Measurements from ENCODE around the gene NHLRC4.

The NHLRC4 gene

DNA sequence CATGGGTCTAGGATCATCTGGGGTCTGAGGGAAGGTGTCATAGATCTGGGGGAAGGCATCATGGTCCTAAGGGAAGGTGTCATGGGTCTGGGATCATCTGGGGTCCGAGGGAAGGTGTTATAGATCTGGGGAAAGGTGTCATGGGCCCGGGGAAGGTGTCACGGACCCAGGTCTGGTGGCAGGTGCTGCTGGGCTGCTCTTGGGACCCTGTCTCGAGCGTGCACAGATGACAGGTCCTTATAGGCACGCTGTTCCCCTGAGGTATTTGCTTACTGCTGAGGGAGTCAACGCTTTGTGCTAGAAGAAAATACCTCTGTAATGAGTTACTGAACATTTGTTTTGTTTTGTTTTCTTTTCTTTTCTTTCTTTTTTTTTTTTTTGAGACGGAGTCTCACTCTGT is 24.4 kb downstream of the NHLRC4 start:
- no peak for ATAC-seq
- TF ChIP-seq SNAI2 (CRISPR knock-in tag; IDR thresholded peaks at IDR 0.05) = no peak
- TF ChIP-seq, protein P1, sequence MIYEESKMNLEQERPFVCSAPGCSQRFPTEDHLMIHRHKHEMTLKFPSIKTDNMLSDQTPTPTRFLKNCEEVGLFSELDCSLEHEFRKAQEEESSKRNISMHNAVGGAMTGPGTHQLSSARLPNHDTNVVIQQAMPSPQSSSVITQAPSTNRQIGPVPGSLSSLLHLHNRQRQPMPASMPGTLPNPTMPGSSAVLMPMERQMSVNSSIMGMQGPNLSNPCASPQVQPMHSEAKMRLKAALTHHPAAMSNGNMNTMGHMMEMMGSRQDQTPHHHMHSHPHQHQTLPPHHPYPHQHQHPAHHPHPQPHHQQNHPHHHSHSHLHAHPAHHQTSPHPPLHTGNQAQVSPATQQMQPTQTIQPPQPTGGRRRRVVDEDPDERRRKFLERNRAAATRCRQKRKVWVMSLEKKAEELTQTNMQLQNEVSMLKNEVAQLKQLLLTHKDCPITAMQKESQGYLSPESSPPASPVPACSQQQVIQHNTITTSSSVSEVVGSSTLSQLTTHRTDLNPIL (CRISPR knock-in tag; IDR thresholded peaks at IDR 0.05; ENCODE audit: low read depth) = no peak
- TF ChIP-seq ZNF8 (CRISPR knock-in tag; IDR thresholded peaks at IDR 0.05) = no peak
- no peak for TF ChIP-seq GLIS3 (CRISPR knock-in tag; IDR thresholded peaks at IDR 0.05)
- no peak for TF ChIP-seq ZC3H10 (CRISPR knock-in tag; IDR thresholded peaks at IDR 0.05)
- TF ChIP-seq, protein P2, sequence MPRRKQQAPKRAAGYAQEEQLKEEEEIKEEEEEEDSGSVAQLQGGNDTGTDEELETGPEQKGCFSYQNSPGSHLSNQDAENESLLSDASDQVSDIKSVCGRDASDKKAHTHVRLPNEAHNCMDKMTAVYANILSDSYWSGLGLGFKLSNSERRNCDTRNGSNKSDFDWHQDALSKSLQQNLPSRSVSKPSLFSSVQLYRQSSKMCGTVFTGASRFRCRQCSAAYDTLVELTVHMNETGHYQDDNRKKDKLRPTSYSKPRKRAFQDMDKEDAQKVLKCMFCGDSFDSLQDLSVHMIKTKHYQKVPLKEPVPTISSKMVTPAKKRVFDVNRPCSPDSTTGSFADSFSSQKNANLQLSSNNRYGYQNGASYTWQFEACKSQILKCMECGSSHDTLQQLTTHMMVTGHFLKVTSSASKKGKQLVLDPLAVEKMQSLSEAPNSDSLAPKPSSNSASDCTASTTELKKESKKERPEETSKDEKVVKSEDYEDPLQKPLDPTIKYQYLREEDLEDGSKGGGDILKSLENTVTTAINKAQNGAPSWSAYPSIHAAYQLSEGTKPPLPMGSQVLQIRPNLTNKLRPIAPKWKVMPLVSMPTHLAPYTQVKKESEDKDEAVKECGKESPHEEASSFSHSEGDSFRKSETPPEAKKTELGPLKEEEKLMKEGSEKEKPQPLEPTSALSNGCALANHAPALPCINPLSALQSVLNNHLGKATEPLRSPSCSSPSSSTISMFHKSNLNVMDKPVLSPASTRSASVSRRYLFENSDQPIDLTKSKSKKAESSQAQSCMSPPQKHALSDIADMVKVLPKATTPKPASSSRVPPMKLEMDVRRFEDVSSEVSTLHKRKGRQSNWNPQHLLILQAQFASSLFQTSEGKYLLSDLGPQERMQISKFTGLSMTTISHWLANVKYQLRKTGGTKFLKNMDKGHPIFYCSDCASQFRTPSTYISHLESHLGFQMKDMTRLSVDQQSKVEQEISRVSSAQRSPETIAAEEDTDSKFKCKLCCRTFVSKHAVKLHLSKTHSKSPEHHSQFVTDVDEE (CRISPR knock-in tag; IDR thresholded peaks at IDR 0.05) = no peak

DNA sequence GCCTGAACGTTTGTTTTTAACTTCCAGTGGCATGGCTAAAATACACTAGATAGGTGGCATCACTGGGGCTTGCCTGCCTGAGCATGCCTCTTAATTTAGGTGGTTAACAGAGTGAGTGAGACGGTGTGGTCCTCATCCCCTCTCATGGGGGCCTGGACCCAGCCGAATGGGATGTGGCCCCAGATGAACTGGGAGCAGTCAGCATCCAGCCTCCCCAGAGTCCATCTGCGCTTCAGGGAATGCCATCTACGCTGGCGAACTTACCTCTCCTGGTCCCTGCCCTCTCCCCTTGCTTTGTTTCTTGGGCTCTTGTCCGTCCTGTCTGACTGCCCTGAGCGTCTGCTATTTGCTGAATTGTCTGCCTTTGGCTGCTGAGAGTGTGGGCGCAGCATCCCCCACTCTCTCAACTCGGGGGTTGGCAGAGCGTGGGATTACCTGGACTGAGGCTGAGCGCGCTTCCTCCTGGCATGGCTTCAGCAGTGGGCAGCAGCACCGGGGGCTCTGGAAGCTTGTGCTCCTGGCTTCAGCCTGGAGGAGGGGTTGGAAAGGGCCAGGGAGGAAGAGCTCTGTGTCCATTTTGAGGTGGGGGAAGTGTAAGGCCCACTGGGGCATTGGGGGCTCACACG is 25.2 kb downstream of the NHLRC4 start:
- TF ChIP-seq OSR1 (CRISPR knock-in tag; IDR thresholded peaks at IDR 0.05) (no peak), RARB (CRISPR knock-in tag; IDR thresholded peaks at IDR 0.05) (no peak), ZNF565 (CRISPR knock-in tag; conservative IDR thresholded peaks at IDR 0.05; ENCODE audit: low read depth) (no peak), ZFP30 (CRISPR knock-in tag; IDR thresholded peaks at IDR 0.05) (no peak)
- TF ChIP-seq, protein P3, sequence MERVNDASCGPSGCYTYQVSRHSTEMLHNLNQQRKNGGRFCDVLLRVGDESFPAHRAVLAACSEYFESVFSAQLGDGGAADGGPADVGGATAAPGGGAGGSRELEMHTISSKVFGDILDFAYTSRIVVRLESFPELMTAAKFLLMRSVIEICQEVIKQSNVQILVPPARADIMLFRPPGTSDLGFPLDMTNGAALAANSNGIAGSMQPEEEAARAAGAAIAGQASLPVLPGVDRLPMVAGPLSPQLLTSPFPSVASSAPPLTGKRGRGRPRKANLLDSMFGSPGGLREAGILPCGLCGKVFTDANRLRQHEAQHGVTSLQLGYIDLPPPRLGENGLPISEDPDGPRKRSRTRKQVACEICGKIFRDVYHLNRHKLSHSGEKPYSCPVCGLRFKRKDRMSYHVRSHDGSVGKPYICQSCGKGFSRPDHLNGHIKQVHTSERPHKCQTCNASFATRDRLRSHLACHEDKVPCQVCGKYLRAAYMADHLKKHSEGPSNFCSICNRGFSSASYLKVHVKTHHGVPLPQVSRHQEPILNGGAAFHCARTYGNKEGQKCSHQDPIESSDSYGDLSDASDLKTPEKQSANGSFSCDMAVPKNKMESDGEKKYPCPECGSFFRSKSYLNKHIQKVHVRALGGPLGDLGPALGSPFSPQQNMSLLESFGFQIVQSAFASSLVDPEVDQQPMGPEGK (CRISPR knock-in tag; IDR thresholded peaks at IDR 0.05; ENCODE audit: borderline replicate concordance) = no peak
- TF ChIP-seq, protein P1 (CRISPR knock-in tag; IDR thresholded peaks at IDR 0.05; ENCODE audit: low read depth) = no peak
- ATAC-seq = no peak

DNA sequence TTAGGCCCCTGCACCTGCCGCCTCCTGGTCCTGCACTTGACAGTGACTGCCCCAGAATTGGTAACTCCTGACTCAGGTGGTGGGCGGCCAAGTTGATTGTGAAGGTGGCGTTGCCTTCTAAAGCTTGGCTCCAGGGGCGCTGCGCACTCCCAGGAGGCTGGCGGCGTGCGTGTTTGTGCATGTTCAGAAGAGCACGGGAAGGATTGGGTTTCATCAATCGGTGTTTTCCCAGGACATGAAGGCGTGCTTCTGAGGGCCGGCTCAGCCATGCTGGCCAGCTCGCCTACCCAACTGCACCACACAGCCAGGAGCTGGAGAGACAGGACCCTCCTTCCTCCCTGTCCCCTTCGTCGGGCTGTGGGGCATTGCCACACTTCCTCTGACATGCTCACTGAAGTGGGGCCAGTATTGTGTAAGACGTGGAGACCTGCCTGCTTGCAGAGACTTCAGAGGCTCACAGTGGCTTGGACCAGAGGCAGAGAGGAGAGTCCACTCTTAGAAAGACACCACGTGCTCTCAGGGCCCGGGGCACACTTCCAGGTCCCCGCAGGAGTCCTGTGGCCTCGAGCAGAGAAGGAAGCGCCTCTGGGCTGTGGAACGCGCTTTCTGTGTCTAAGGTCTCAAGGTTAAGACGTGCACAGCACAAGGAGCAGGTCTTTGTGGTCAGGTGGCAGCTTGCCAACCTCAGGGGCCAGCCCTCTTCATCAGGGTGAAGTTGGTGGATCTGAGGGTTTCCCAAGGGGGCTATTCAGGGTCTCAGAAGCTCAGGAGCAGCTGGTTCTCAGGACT is 25.9 kb downstream of the NHLRC4 start:
- ATAC-seq = no peak
- TF ChIP-seq TCF4 (CRISPR knock-in tag; IDR thresholded peaks at IDR 0.05; ENCODE audit: borderline replicate concordance) (no peak), TOX (CRISPR knock-in tag; IDR thresholded peaks at IDR 0.05; ENCODE audit: borderline replicate concordance) (no peak), ZFP3 (CRISPR knock-in tag; IDR thresholded peaks at IDR 0.05) (no peak), ZC3H10 (CRISPR knock-in tag; IDR thresholded peaks at IDR 0.05) (no peak), RARB (CRISPR knock-in tag; IDR thresholded peaks at IDR 0.05) (no peak), ISL1 (CRISPR knock-in tag; IDR thresholded peaks at IDR 0.05) (no peak), BACH2 (CRISPR knock-in tag; IDR thresholded peaks at IDR 0.05; ENCODE audit: borderline replicate concordance) (no peak), PPARA (CRISPR knock-in tag; IDR thresholded peaks at IDR 0.05; ENCODE audit: borderline replicate concordance) (no peak), ZNF565 (CRISPR knock-in tag; conservative IDR thresholded peaks at IDR 0.05; ENCODE audit: low read depth) (no peak)
- TF ChIP-seq, protein P1 (CRISPR knock-in tag; IDR thresholded peaks at IDR 0.05; ENCODE audit: low read depth) = no peak
- TF ChIP-seq, protein P2 (CRISPR knock-in tag; IDR thresholded peaks at IDR 0.05) = no peak
- TF ChIP-seq, protein P4, sequence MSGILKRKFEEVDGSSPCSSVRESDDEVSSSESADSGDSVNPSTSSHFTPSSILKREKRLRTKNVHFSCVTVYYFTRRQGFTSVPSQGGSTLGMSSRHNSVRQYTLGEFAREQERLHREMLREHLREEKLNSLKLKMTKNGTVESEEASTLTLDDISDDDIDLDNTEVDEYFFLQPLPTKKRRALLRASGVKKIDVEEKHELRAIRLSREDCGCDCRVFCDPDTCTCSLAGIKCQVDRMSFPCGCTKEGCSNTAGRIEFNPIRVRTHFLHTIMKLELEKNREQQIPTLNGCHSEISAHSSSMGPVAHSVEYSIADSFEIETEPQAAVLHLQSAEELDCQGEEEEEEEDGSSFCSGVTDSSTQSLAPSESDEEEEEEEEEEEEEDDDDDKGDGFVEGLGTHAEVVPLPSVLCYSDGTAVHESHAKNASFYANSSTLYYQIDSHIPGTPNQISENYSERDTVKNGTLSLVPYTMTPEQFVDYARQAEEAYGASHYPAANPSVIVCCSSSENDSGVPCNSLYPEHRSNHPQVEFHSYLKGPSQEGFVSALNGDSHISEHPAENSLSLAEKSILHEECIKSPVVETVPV (CRISPR knock-in tag; IDR thresholded peaks at IDR 0.05) = no peak

All from SK-N-SH treated with all-trans-retinoic acid at 6 μM for 48 hours (cell line).